ENCODE data around the gene AQP9. TPM values are rescaled to one million over a fixed set of nuclear protein-coding genes. Genes with fewer than 3 reads are reported as not detected.

The AQP9 gene
- total RNA-seq, 4 donors from 2014 or later = 0.50 to 5.1 (median 3.0) TPM; not detected in 1

DNA sequence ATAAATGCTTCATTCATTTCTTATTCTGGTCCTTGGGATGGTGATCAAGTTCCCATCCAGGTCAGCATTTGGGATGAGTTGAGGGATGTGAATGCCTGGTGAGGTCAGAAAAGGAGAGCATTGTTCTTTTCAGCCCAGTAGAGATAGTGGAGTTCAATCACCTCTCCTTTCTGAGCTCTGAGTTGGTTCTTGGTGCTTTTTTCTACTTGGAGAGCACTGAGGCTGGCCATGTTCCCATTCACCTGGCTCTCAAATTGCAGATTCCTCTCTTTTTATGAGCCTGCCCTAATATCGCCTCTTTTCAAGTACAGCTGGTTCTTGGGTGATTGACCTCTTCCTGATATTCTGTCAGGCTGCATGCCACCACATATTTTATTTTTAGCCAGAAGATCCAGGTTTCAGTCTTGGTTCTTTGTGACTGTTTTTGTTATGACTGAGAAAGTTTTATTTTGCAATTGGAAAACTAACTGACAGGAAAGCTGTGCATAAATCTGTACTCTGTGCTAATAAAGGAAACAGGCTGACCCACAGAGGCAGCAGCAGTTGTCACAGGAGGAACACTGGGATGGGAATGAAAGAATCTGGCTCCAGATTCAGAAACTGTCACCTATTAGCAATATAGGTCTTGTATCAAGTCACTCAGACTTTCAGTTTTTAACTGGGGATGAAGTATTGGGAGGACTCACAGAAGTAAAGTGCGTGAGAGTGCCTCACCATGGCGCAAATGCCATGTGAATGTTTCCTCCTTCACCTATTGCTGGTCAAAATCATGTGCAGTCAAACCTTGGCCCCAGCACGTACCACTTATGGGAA, 10.7 kb downstream of the AQP9 start:
- TF ChIP-seq CTCF (IDR thresholded peaks at IDR 0.05) (no peak), POLR2A (IDR thresholded peaks at IDR 0.05) (no peak), POLR2AphosphoS5 (IDR thresholded peaks at IDR 0.05) (no peak), EP300 (IDR thresholded peaks at IDR 0.05) (no peak)
- WGBS, 2 donors (ENCODE audit: low coverage in 1 of 2) = 80 to 81% methylated on average over 2 to 3 of the region's 4 CpGs

DNA sequence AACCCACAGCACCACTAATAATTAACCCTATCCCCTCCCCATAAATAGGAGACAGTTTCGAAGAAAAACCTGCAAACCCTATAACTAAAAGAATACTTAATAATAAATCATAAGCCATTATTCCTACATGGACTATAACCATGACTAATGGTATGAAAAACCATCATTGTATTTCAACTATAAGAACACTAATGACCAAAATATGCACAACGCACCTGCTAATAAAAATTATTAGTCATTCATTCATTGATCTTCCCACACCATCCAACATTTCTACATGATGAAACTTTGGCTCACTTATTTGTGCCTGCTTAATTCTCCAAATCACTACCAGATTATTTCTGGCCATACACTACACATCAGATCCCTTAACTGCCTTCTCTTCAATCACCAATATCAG, 16.6 kb downstream of the AQP9 start:
- Histone ChIP-seq H3K4me3 (no peak overlapping the region), H3K36me3 (no peaks in the 10 kb centered on the region), H3K4me1 (no peaks in the 10 kb centered on the region), H3K9me3 (no peaks in the 10 kb centered on the region), H3K27ac (no peak overlapping the region), H3K27me3 (no peaks in the 10 kb centered on the region)
- TF ChIP-seq CTCF (IDR thresholded peaks at IDR 0.05) = no peak
- no peak for TF ChIP-seq POLR2AphosphoS5 (IDR thresholded peaks at IDR 0.05)
- no peak for TF ChIP-seq EP300 (IDR thresholded peaks at IDR 0.05)
- TF ChIP-seq POLR2A (IDR thresholded peaks at IDR 0.05) = no peak
- ATAC-seq = no peak
- 95 to 100% methylated on average over 2 of the region's 2 CpGs for WGBS, 2 donors (ENCODE audit: low coverage in 1 of 2)

More for the DNA sequence above, 10.7 kb downstream of the AQP9 start:
- H3K4me1 ChIP-seq = no peaks in the 10 kb centered on the region
- no peak overlapping the region for H3K4me3 ChIP-seq
- no peak overlapping the region for H3K27ac ChIP-seq
- H3K27me3 ChIP-seq = no peaks in the 10 kb centered on the region
- ATAC-seq = no peak
- H3K9me3 ChIP-seq = no peaks in the 10 kb centered on the region
- H3K36me3 ChIP-seq = no peaks in the 10 kb centered on the region

DNA sequence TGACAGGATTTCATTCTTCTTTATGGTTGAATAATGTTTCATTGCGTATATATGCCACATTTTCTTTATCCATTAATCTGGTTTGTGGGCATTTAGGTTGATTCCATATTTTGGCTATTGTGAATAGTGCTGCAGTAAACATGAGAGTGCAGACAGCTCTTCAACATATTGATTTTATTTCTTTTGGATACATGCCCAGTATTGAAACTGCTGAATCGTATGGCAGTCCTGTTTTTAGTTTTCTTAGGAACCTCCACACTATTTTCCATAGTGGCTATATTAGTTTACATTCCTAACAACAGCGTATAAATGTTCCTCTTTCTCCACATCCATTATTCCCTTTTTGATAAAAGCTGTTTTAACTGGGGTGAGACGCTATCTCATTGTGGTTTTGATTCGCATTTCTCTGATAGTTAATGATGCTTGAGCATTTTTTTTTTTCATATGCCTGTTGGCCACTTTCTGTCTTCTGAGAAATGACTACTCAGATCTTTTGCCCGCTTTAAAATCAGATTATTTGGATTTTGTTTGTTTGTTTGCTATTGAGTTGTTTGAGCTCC, 21.7 kb downstream of the AQP9 start:
- Histone ChIP-seq H3K9me3 (no peaks in the 10 kb centered on the region), H3K27ac (no peak overlapping the region), H3K36me3 (no peaks in the 10 kb centered on the region), H3K27me3 (peaks cover 8% of the 10 kb centered on the region), H3K4me3 (no peak overlapping the region), H3K4me1 (no peaks in the 10 kb centered on the region)
- WGBS, 2 donors (ENCODE audit: low coverage in 1 of 2) = 62 to 70% methylated on average over 4 to 6 of the region's 6 CpGs
- TF ChIP-seq EP300 (IDR thresholded peaks at IDR 0.05) = no peak
- no peak for TF ChIP-seq POLR2A (IDR thresholded peaks at IDR 0.05)
- no peak for TF ChIP-seq CTCF (IDR thresholded peaks at IDR 0.05)
- no peak for TF ChIP-seq POLR2AphosphoS5 (IDR thresholded peaks at IDR 0.05)
- ATAC-seq = no peak

GRCh38 chr15:58161436-58161930, 23.3 kb downstream of the AQP9 start:
- no peak for TF ChIP-seq CTCF (IDR thresholded peaks at IDR 0.05)
- no peak for TF ChIP-seq EP300 (IDR thresholded peaks at IDR 0.05)
- TF ChIP-seq POLR2AphosphoS5 (IDR thresholded peaks at IDR 0.05) = no peak
- no peak for TF ChIP-seq POLR2A (IDR thresholded peaks at IDR 0.05)
- no peaks in the 10 kb centered on the region for H3K4me1 ChIP-seq
- H3K36me3 ChIP-seq = no peaks in the 10 kb centered on the region
- peaks cover 8% of the 10 kb centered on the region for H3K27me3 ChIP-seq
- H3K27ac ChIP-seq = no peak overlapping the region
- WGBS, 2 donors (ENCODE audit: low coverage in 1 of 2) = 67 to 80% methylated on average over 1 of the region's 1 CpG
- H3K9me3 ChIP-seq = no peaks in the 10 kb centered on the region
- ATAC-seq = no peak
- H3K4me3 ChIP-seq = no peak overlapping the region

All from gastroesophageal sphincter (tissue), 4 donors.